Measurements from ENCODE around the gene NOTCH2.
"Not testable (repeated sequence)": the region's sequence is repeated elsewhere in the genome, so short reads cannot be mapped to it uniquely, and the experiment has no call there.

The NOTCH2 gene

GRCh38 chr1:120048208-120048607 lies 21.3 kb downstream of the NOTCH2 start:
- not testable (repeated sequence) for DNase-seq

- DNase-seq, result not testable (repeated sequence)
These were observed 27.7 kb downstream of the NOTCH2 start for GRCh38 chr1:120041771-120042170.

- not testable (repeated sequence) for DNase-seq
These were observed 37.2 kb downstream of the NOTCH2 start for GRCh38 chr1:120032253-120032652.

GRCh38 chr1:120023791-120024190 lies 45.7 kb downstream of the NOTCH2 start:
- DNase-seq, result not testable (repeated sequence)

GRCh38 chr1:120014978-120015377 lies 54.5 kb downstream of the NOTCH2 start:
- DNase-seq, result not testable (repeated sequence)

GRCh38 chr1:120008320-120008719 lies 61.1 kb downstream of the NOTCH2 start:
- DNase-seq, result not testable (repeated sequence)

GRCh38 chr1:120007850-120008249 lies 61.6 kb downstream of the NOTCH2 start:
- DNase-seq, result not testable (repeated sequence)

GRCh38 chr1:120001035-120001434 lies 68.4 kb downstream of the NOTCH2 start:
- not testable (repeated sequence) for DNase-seq

GRCh38 chr1:119996731-119997312 lies 72.6 kb downstream of the NOTCH2 start:
- not testable (repeated sequence) for DNase-seq

GRCh38 chr1:119995975-119996374 lies 73.5 kb downstream of the NOTCH2 start:
- not testable (repeated sequence) for DNase-seq

- peak; percentile 33 for DNase-seq
These were observed 81.0 kb downstream of the NOTCH2 start for GRCh38 chr1:119988306-119989062.

GRCh38 chr1:119987686-119988085 lies 81.8 kb downstream of the NOTCH2 start:
- DNase-seq, result peak; percentile 44

GRCh38 chr1:119987112-119987511 lies 82.3 kb downstream of the NOTCH2 start:
- peak; percentile 47 for DNase-seq

GRCh38 chr1:119986007-119986497 lies 83.4 kb downstream of the NOTCH2 start:
- no peak for DNase-seq

- DNase-seq, result no peak
These were observed 84.7 kb downstream of the NOTCH2 start for GRCh38 chr1:119984771-119985170.

- no peak for DNase-seq
These were observed 87.3 kb downstream of the NOTCH2 start for GRCh38 chr1:119981986-119982815.

GRCh38 chr1:119981496-119981895 lies 88.0 kb downstream of the NOTCH2 start:
- no peak for DNase-seq

GRCh38 chr1:119978018-119978505 lies 91.4 kb downstream of the NOTCH2 start:
- DNase-seq, result no peak

- DNase-seq, result not testable (repeated sequence)
These were observed 92.2 kb downstream of the NOTCH2 start for GRCh38 chr1:119977113-119977736.

GRCh38 chr1:119975582-119976254 lies 93.7 kb downstream of the NOTCH2 start:
- DNase-seq, result not testable (repeated sequence)

GRCh38 chr1:119975006-119975405 lies 94.5 kb downstream of the NOTCH2 start:
- no peak for DNase-seq

GRCh38 chr1:119974013-119974412 lies 95.4 kb downstream of the NOTCH2 start:
- no peak for DNase-seq
